Astrocyte of the hippocampus (primary cell): ENCODE data around the gene MERTK.

Source experiments
- DNase-seq: peaks from one replicate; pipeline ENCODE4 v3.0.0; 2011; ENCODE audit warnings: low read depth, low spot score

The MERTK gene

GRCh38 chr2:112075490-112076260, 177.3 kb downstream of the MERTK start:
- DNase-seq = peak; percentile 39

DNA sequence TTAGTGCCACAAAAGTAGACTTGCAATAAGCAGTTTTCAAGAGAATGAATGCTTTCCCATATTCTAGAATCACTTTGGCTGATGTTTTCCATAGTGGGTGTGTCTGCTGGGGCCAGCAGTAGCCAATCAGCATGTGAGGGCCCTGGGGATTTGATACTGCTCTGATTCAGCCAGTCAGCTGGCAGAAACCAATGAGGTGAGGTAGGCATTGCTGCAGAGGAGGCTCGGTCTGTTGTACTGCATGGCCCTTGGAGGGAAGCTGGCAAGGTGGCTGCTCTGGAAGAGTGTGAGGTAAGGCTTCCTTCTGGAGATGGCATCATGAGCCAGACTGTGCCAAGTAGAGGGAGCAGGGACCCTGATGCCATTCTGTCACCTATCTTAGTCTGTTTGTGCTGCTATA, 179.4 kb downstream of the MERTK start:
- no peak for DNase-seq
